ENCODE measurements around the gene GRM8. TPM values are rescaled to one million over a fixed set of nuclear protein-coding genes. Genes with fewer than 3 reads are reported as not detected.

Gene GRM8
- total and polyA plus RNA-seq, 2 donors: 0.48 to 2.1 TPM

GRCh38 chr7:126778101-126778500 is 474.6 kb downstream of the GRM8 start:
- Histone ChIP-seq H3K4me1 (ENCODE audit: insufficient read depth) (no peaks in the 10 kb centered on the region), H3K27ac (ENCODE audit: low read depth) (no peak overlapping the region), H3K36me3 (ENCODE audit: insufficient read depth) (no peaks in the 10 kb centered on the region), H3K4me3 (ENCODE audit: low read depth, low read length) (no peak overlapping the region)
- WGBS: 82% methylated on average over 1 of the region's 1 CpG
- DNase-seq (ENCODE audit: extremely low spot score): no peak

- no peak for DNase-seq (ENCODE audit: extremely low spot score)
- Histone ChIP-seq H3K4me3 (ENCODE audit: low read depth, low read length) (no peak overlapping the region), H3K36me3 (ENCODE audit: insufficient read depth) (no peaks in the 10 kb centered on the region), H3K27ac (ENCODE audit: low read depth) (no peak overlapping the region), H3K4me1 (ENCODE audit: insufficient read depth) (no peaks in the 10 kb centered on the region)
- 71% methylated on average over 3 of the region's 3 CpGs for WGBS
These were observed 476.2 kb downstream of the GRM8 start for GRCh38 chr7:126776498-126776897.

DNA sequence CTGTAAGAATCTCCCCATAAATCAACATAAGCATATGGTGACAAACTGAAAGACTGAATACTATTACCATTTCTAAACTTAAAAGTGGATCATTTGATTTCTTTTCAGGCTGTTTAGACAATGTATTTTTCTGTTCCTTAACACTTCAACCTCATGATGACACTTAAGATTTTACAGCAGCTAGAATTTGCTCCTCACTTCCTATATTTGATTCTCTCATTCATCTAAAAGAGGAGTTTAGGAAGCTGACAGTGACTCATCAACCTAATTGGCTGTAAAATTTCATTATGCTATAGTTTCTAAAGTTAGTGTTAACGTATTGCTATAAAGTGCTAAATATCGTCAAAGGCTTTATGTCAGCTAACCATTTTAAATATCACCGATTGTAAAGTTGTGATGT is 478.7 kb downstream of the GRM8 start:
- no peak for DNase-seq (ENCODE audit: extremely low spot score)
- Histone ChIP-seq H3K4me1 (ENCODE audit: insufficient read depth) (no peaks in the 10 kb centered on the region), H3K36me3 (ENCODE audit: insufficient read depth) (no peaks in the 10 kb centered on the region), H3K4me3 (ENCODE audit: low read depth, low read length) (no peak overlapping the region), H3K27ac (ENCODE audit: low read depth) (no peak overlapping the region)
- 72% methylated on average over 3 of the region's 3 CpGs for WGBS

GRCh38 chr7:126768836-126769235 is 483.9 kb downstream of the GRM8 start:
- Histone ChIP-seq H3K27ac (ENCODE audit: low read depth) (no peak overlapping the region), H3K4me1 (ENCODE audit: insufficient read depth) (no peaks in the 10 kb centered on the region), H3K36me3 (ENCODE audit: insufficient read depth) (no peaks in the 10 kb centered on the region), H3K4me3 (ENCODE audit: low read depth, low read length) (no peak overlapping the region)
- WGBS: 83% methylated on average over 5 of the region's 5 CpGs
- DNase-seq (ENCODE audit: extremely low spot score): no peak

- 83% methylated on average over 13 of the region's 13 CpGs for WGBS
- no peak for DNase-seq (ENCODE audit: extremely low spot score)
- Histone ChIP-seq H3K4me1 (ENCODE audit: insufficient read depth) (no peaks in the 10 kb centered on the region), H3K36me3 (ENCODE audit: insufficient read depth) (no peaks in the 10 kb centered on the region), H3K27ac (ENCODE audit: low read depth) (no peak overlapping the region), H3K4me3 (ENCODE audit: low read depth, low read length) (no peak overlapping the region)
These were observed 491.7 kb downstream of the GRM8 start for GRCh38 chr7:126760914-126761577.

DNA sequence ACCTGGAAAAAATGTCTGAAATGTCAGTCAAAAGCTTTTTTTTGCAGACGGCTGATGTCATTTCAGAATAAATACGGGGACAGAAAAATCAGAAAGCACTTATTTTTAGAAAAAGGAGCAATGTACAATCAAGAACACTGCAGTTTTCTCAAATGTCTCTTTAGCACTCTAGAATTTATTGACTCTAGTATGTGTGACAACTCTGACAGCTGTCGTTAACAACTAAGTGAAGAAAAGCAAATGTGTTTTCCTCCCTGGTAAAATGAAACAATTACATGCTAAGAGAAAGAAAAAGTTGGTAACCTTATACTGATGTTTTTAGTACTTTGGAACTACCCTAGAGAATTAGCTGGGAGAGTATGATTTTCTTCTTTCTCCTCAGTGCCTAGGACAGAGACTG is 497.4 kb downstream of the GRM8 start:
- H3K27ac ChIP-seq (ENCODE audit: low read depth): no peak overlapping the region
- no peaks in the 10 kb centered on the region for H3K36me3 ChIP-seq (ENCODE audit: insufficient read depth)
- 48% methylated on average over 3 of the region's 3 CpGs for WGBS
- H3K4me3 ChIP-seq (ENCODE audit: low read depth, low read length): no peak overlapping the region
- H3K4me1 ChIP-seq (ENCODE audit: insufficient read depth): no peaks in the 10 kb centered on the region
- DNase-seq (ENCODE audit: extremely low spot score): no peak

DNA sequence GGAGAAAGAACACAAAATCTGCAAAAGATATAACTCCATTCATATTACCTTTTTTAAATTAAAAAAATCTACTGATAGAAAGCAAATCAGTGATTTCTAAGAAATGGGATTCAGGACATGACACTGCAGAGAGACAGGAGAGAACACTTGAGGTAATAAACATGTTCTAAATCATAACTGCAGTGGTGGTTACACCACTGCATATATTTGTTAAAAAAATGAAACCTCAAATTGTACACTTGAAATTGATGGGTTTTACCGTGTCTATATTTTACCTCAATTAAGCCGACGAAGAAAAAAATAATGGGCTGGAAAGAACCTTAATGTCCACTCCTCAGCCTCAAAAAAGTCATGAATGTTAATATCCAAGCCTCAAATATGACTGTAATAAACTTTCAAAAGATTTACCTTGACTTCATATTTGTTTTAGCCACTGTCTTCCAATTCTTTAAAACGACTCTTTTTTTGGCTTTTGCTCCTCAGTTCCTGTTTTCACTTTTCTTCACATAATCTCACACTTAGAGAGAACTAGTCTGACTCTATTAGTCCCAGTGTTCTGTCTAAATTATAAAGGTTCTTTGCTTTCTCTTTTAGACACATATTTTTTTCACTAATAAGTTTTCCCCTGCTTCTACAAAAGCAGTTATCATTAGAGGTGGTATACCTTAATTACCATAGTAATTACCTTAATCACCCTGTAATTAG is 502.4 kb downstream of the GRM8 start:
- no peaks in the 10 kb centered on the region for H3K4me1 ChIP-seq (ENCODE audit: insufficient read depth)
- no peak for DNase-seq (ENCODE audit: extremely low spot score)
- no peak overlapping the region for H3K4me3 ChIP-seq (ENCODE audit: low read depth, low read length)
- WGBS: 82% methylated on average over 4 of the region's 4 CpGs
- no peaks in the 10 kb centered on the region for H3K36me3 ChIP-seq (ENCODE audit: insufficient read depth)
- no peak overlapping the region for H3K27ac ChIP-seq (ENCODE audit: low read depth)

DNA sequence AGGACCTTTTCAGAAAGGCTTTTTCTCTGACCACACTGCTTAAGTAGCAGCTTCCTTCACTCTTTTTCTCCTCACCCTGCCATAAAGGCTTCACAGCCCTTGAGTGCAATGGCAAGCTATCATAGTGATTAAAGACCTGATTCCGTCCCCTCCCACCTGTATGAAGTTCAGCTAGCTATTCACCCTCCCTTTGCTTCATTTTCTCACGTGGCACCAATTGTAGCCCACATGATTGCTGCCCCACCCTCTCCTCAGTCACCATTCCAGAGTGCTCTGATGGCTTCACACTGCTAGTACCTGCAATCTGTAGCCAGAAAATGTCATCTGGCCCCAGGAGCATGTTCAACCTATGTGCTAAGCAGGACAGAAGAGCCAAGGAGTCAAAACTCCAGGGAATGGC is 523.8 kb downstream of the GRM8 start:
- Histone ChIP-seq H3K4me1 (ENCODE audit: insufficient read depth) (no peaks in the 10 kb centered on the region), H3K36me3 (ENCODE audit: insufficient read depth) (no peaks in the 10 kb centered on the region), H3K27ac (ENCODE audit: low read depth) (no peak overlapping the region), H3K4me3 (ENCODE audit: low read depth, low read length) (no peak overlapping the region)
- no peak for DNase-seq (ENCODE audit: extremely low spot score)
- 46% methylated on average over 2 of the region's 2 CpGs for WGBS

GRCh38 chr7:126727930-126728391 is 524.8 kb downstream of the GRM8 start:
- 77% methylated on average over 5 of the region's 5 CpGs for WGBS
- no peaks in the 10 kb centered on the region for H3K36me3 ChIP-seq (ENCODE audit: insufficient read depth)
- no peaks in the 10 kb centered on the region for H3K4me1 ChIP-seq (ENCODE audit: insufficient read depth)
- DNase-seq (ENCODE audit: extremely low spot score): no peak
- no peak overlapping the region for H3K27ac ChIP-seq (ENCODE audit: low read depth)
- H3K4me3 ChIP-seq (ENCODE audit: low read depth, low read length): no peak overlapping the region

GRCh38 chr7:126723966-126724544 is 528.7 kb downstream of the GRM8 start:
- Histone ChIP-seq H3K4me3 (ENCODE audit: low read depth, low read length) (no peak overlapping the region), H3K27ac (ENCODE audit: low read depth) (no peak overlapping the region), H3K4me1 (ENCODE audit: insufficient read depth) (no peaks in the 10 kb centered on the region), H3K36me3 (ENCODE audit: insufficient read depth) (no peaks in the 10 kb centered on the region)
- no peak for DNase-seq (ENCODE audit: extremely low spot score)
- 52% methylated on average over 4 of the region's 4 CpGs for WGBS

GRCh38 chr7:126720232-126720631 is 532.5 kb downstream of the GRM8 start:
- no peak overlapping the region for H3K4me3 ChIP-seq (ENCODE audit: low read depth, low read length)
- WGBS: 89% methylated on average over 2 of the region's 2 CpGs
- no peaks in the 10 kb centered on the region for H3K36me3 ChIP-seq (ENCODE audit: insufficient read depth)
- DNase-seq (ENCODE audit: extremely low spot score): no peak
- no peaks in the 10 kb centered on the region for H3K4me1 ChIP-seq (ENCODE audit: insufficient read depth)
- no peak overlapping the region for H3K27ac ChIP-seq (ENCODE audit: low read depth)

DNA sequence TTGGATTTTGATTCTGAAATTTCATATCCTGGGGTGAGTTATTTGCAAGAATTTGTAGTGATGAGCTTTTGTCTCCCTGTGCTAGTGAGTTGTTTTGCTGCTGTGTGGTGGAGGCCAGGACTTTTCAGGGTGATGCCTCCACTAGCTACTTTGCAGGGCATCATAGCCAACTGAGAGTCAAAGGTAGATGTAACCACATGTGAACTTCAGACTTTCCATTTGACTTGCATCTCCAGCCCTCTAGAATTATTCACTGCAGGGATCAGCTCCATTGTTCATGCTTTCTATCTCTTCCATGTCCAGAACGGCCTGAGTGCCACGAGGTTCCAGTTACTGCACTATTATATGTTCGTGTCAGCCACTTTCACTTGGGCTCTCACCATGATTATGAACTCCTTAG is 534.3 kb downstream of the GRM8 start:
- H3K27ac ChIP-seq (ENCODE audit: low read depth): no peak overlapping the region
- DNase-seq (ENCODE audit: extremely low spot score): no peak
- no peaks in the 10 kb centered on the region for H3K4me1 ChIP-seq (ENCODE audit: insufficient read depth)
- H3K4me3 ChIP-seq (ENCODE audit: low read depth, low read length): no peak overlapping the region
- WGBS: 80% methylated on average over 3 of the region's 3 CpGs
- H3K36me3 ChIP-seq (ENCODE audit: insufficient read depth): no peaks in the 10 kb centered on the region

DNA sequence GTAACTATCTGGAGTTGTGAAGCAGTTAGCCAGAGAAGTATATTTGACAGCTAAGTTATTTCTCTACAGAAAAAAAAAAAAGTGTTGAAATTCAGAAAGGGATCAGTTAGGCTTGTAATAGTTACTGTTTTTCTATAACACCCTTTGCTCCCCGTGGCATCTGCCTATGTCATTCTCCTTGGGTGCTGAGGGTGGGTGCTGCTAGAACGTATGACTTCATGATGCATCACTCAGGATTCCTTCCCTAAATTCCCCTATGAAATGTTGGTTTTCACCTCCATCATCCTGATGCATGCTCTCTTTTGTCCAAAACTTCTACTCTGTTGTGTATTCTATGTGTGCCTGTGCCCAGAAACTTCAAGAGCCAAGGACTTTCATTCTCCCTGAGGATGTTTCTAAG is 536.4 kb downstream of the GRM8 start:
- no peak for DNase-seq (ENCODE audit: extremely low spot score)
- Histone ChIP-seq H3K4me3 (ENCODE audit: low read depth, low read length) (no peak overlapping the region), H3K27ac (ENCODE audit: low read depth) (no peak overlapping the region), H3K4me1 (ENCODE audit: insufficient read depth) (no peaks in the 10 kb centered on the region), H3K36me3 (ENCODE audit: insufficient read depth) (no peaks in the 10 kb centered on the region)
- 68% methylated on average over 2 of the region's 2 CpGs for WGBS

DNA sequence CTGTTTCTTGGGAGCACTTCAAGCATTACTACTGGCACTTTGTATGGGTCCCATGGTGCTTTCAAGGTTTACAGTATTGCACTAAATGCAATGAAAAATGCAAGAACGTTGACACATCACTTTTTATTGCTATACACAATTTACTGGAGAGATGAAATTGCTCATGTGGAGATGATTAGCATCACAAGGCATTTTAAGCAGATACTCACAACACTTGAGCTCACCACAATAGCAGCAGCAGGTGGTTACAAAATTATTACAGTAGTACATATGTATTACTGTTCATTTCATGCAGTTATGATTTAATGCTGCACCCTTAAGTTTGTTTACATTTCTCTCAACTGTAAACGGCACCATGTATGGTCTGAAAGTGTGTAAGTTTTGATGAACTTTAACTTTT is 537.7 kb downstream of the GRM8 start:
- H3K36me3 ChIP-seq (ENCODE audit: insufficient read depth): no peaks in the 10 kb centered on the region

More for the DNA sequence above, 537.7 kb downstream of the GRM8 start:
- 52% methylated on average over 2 of the region's 2 CpGs for WGBS
- no peak overlapping the region for H3K27ac ChIP-seq (ENCODE audit: low read depth)
- no peak for DNase-seq (ENCODE audit: extremely low spot score)
- H3K4me3 ChIP-seq (ENCODE audit: low read depth, low read length): no peak overlapping the region
- H3K4me1 ChIP-seq (ENCODE audit: insufficient read depth): no peaks in the 10 kb centered on the region

All from urinary bladder (tissue), 4 donors.